Psoas muscle (tissue), 8 donors: ENCODE results near the gene TSNAXIP1. TPM values are rescaled to one million over a fixed set of nuclear protein-coding genes. Genes with fewer than 3 reads are reported as not detected.

ENCODE experiments used
- ATAC-seq, 4 donors: fragments of 200-7000 bp; cut with Tn5 transposase; one replicate each; pipeline ENCODE4 v1.9.1; 2020; ENCODE audit warnings: moderate library complexity in 3 of 4, mild to moderate bottlenecking in 2 of 4
- DNase-seq, 2 donors: peaks; one replicate each; pipeline ENCODE4 v3.0.0-alpha.2; 2020
- H3K27ac ChIP-seq: fragments of 200-600 bp; one replicate; pipeline ENCODE4 v1.8.0; 2022
- H3K27me3 ChIP-seq, 3 donors: fragments of 200-600 bp in 1 of 3; one replicate each; pipeline versions ENCODE4 v1.6.1 to v1.8.0; 2013 to 2022; ENCODE audit warnings: low read length in 2 of 3, mild to moderate bottlenecking in 2 of 3, moderate library complexity in 1 of 3; ENCODE audit not compliant: insufficient read depth in 3 of 3
- H3K36me3 ChIP-seq, 2 donors: fragments of 200-600 bp in 1 of 2; one replicate each; pipeline versions ENCODE4 v1.6.1 to v1.8.0; 2013 to 2022; ENCODE audit warnings: low read depth in 1 of 2, mild to moderate bottlenecking in 1 of 2, moderate library complexity in 1 of 2; ENCODE audit not compliant: insufficient read depth in 1 of 2
- H3K4me1 ChIP-seq: fragments of 200-600 bp; one replicate; pipeline ENCODE4 v1.8.0; 2022
- H3K4me3 ChIP-seq: fragments of 200-600 bp; one replicate; pipeline ENCODE4 v1.8.0; 2022; ENCODE audit warnings: mild to moderate bottlenecking
- H3K9me3 ChIP-seq: fragments of 200-600 bp; one replicate; pipeline ENCODE4 v1.8.0; 2022
- CTCF ChIP-seq: fragments of 200-600 bp; IDR thresholded peaks from one replicate; pipeline ENCODE4 v1.8.0; 2022; ENCODE audit warnings: antibody characterized with exemption
- WGBS, 3 donors: extraction: QIAGEN DNeasy Blood & Tissue Kit; methylation state at CpG; one replicate each; pipeline versions ENCODE4 v1.1.6 to v1.1.7; 2013; 5-methylcytosine and 5-hydroxymethylcytosine counted together
- intact Hi-C, 2 donors: fragments of 100-400 bp; cut with DNase I; formaldehyde crosslinking; loops; one replicate each; pipeline versions ENCODE4 v1.11.0 to v1.14.2; 2022
- polyA plus RNA-seq, 3 donors: library from polyadenylated mRNA; stranded (reverse); fragments of 200-250 nt; gene quantifications; one replicate each; pipeline ENCODE4 v1.2.3, GENCODE V29; 2013
- total RNA-seq, 4 donors: library from RNA; stranded (reverse); fragmentation: NEBNext Ultra II Directional in 2 of 4; extraction: Animal tissue kit (Norgen Biotek cat#: 25700) in 2 of 4; gene quantifications; one replicate each; pipeline versions ENCODE4 v1.2.1 to v1.2.4, GENCODE V29; 2021 to 2023
- donor health status: healthy with polysubstance abuse.
- donor health status: DM: no; HTN: no; CAD: no; lungs with moderate emphysema.
- donor health status: Bipolar disorder and iron deficiency.
- donor health status: healthy.
- donor health status: DM: yes; HTN: yes; CAD: no.
- donor health status: DM: no; HTN: no; CAD: no.
- donor health status: DM: no; HTN: no; CAD: no.
- donor health status: DM: yes; HTN: yes; CAD: no.

TSNAXIP1 gene
- total and polyA plus RNA-seq, 7 donors: 0.27 to 1.4 (median 0.65) TPM

GRCh38 chr16:67844497-67844896 lies 37.8 kb downstream of the TSNAXIP1 start:
- Histone ChIP-seq H3K27ac (peak overlapping the region; percentile 100), H3K36me3 (peaks cover 0 to 5% of the 10 kb centered on the region in 2 donors), H3K9me3 (no peaks in the 10 kb centered on the region), H3K27me3 (no peaks in the 10 kb centered on the region), H3K4me1 (peaks cover 50% of the 10 kb centered on the region), H3K4me3 (peak overlapping the region; percentile 100)
- 40 to 52% (median 44%) methylated on average over 4 of the region's 4 CpGs for WGBS, 3 donors
- TF ChIP-seq CTCF: peak; percentile 8
- ATAC-seq: no peak
- intact Hi-C loops: loop anchor here in 1 of 2 donors (10.0 kb wide), 1 partner anchor 390 kb away; the partner anchor contains the start of gene ESRP2
- no peak for DNase-seq

- peak overlapping the region; percentile 100 for H3K4me3 ChIP-seq
- no peaks in the 10 kb centered on the region for H3K27me3 ChIP-seq
- H3K9me3 ChIP-seq: no peaks in the 10 kb centered on the region
- 63 to 73% (median 69%) methylated on average over 5 of the region's 5 CpGs for WGBS, 3 donors
- TF ChIP-seq CTCF: no peak
- intact Hi-C loops: loop anchor here in 1 of 2 donors (10.0 kb wide), 1 partner anchor 389 kb away; the partner anchor contains the start of gene ESRP2
- peaks cover 0 to 6% of the 10 kb centered on the region in 2 donors for H3K36me3 ChIP-seq
- peak overlapping the region; percentile 100 for H3K27ac ChIP-seq
- H3K4me1 ChIP-seq: peaks cover 50% of the 10 kb centered on the region
- ATAC-seq: no peak
- DNase-seq: no peak
Observed at GRCh38 chr16:67845291-67846062, 38.8 kb downstream of the TSNAXIP1 start.

GRCh38 chr16:67846063-67846319 lies 39.3 kb downstream of the TSNAXIP1 start:
- intact Hi-C loops: loop anchor here in 1 of 2 donors (10.0 kb wide), 1 partner anchor 389 kb away; the partner anchor contains the start of gene ESRP2
- no peak for TF ChIP-seq CTCF
- peaks cover 50% of the 10 kb centered on the region for H3K4me1 ChIP-seq
- no peaks in the 10 kb centered on the region for H3K27me3 ChIP-seq
- ATAC-seq: no peak
- 11 to 22% (median 12%) methylated on average over 2 of the region's 2 CpGs for WGBS, 3 donors
- peak overlapping the region; percentile 100 for H3K4me3 ChIP-seq
- peak overlapping the region; percentile 100 for H3K27ac ChIP-seq
- no peaks in the 10 kb centered on the region for H3K9me3 ChIP-seq
- DNase-seq: no peak
- peaks cover 0 to 8% of the 10 kb centered on the region in 2 donors for H3K36me3 ChIP-seq

- Histone ChIP-seq H3K4me3 (peak within 1 kb of the TSS; percentile 100), H3K27me3 (no peaks in the 10 kb centered on the region), H3K4me1 (peaks cover 46% of the 10 kb centered on the region), H3K27ac (peak within 1 kb of the TSS; percentile 100), H3K9me3 (no peaks in the 10 kb centered on the region), H3K36me3 (peaks cover 0 to 8% of the 10 kb centered on the region in 2 donors)
- TF ChIP-seq CTCF: no peak
- intact Hi-C loops: loop anchor here in 1 of 2 donors (10.0 kb wide), 1 partner anchor 388 kb away; the partner anchor contains the start of gene ESRP2
- DNase-seq: peak; percentile 97 to 98
- ATAC-seq: peak; percentile 83 to 86 (median 85)
- WGBS, 3 donors: 0% methylated on average over 25 to 57 of the region's 57 CpGs
Observed at GRCh38 chr16:67846320-67847063, 39.8 kb downstream of the TSNAXIP1 start, which contains the start of gene NUTF2. Gene NUTF2 (plus strand): TSS chr16:67846933. CDS start chr16:67865131, 18,198 bp downstream.
